ENCODE data around the gene TNFAIP8. TPM values are rescaled to one million over a fixed set of nuclear protein-coding genes. Genes with fewer than 3 reads are reported as not detected.

Gene TNFAIP8
- polyA plus RNA-seq, 1 experiment: 11.3 TPM

DNA sequence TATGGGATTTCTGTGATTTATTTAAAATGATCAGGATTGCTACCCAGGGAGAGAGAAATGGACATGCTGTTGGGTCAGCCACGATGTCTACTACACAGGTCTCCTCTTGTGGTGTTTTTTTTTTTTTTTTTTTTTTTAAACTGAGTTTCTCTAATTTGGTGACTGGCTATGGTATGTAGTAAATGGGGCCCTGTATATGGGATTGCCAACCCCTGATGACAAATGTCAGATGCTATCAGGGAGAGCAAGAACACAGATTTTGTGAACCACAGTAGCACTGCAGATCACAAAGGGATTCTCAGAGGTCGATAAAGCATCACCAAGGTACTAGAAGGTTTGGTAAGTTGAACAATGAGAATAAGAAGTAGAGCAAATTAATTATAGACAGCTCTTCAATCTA is 16.5 kb upstream of the TNFAIP8 start:
- no peaks in the 10 kb centered on the region for H3K27me3 ChIP-seq (ENCODE audit: control insufficient read depth, insufficient read depth, low read length)
- H3K4me3 ChIP-seq (ENCODE audit: low read depth, low read length): no peak overlapping the region
- CTCF ChIA-PET: interaction anchor here (1.0 to 5.1 kb wide), 3 partner anchors 17 to 95 kb away, joined by 3 to 16 read pairs (median 4); partner anchors contain the start of gene TNFAIP8
- POLR2A ChIA-PET: no interaction called here
- no peaks in the 10 kb centered on the region for H3K36me3 ChIP-seq (ENCODE audit: control insufficient read depth, insufficient read depth, low read length)
- DNase-seq (ENCODE audit: low read depth): no peak
- TF ChIP-seq, protein P1, sequence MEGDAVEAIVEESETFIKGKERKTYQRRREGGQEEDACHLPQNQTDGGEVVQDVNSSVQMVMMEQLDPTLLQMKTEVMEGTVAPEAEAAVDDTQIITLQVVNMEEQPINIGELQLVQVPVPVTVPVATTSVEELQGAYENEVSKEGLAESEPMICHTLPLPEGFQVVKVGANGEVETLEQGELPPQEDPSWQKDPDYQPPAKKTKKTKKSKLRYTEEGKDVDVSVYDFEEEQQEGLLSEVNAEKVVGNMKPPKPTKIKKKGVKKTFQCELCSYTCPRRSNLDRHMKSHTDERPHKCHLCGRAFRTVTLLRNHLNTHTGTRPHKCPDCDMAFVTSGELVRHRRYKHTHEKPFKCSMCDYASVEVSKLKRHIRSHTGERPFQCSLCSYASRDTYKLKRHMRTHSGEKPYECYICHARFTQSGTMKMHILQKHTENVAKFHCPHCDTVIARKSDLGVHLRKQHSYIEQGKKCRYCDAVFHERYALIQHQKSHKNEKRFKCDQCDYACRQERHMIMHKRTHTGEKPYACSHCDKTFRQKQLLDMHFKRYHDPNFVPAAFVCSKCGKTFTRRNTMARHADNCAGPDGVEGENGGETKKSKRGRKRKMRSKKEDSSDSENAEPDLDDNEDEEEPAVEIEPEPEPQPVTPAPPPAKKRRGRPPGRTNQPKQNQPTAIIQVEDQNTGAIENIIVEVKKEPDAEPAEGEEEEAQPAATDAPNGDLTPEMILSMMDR (IDR thresholded peaks at IDR 0.05; ENCODE audit: insufficient read depth, low read depth, low read length): no peak

DNA sequence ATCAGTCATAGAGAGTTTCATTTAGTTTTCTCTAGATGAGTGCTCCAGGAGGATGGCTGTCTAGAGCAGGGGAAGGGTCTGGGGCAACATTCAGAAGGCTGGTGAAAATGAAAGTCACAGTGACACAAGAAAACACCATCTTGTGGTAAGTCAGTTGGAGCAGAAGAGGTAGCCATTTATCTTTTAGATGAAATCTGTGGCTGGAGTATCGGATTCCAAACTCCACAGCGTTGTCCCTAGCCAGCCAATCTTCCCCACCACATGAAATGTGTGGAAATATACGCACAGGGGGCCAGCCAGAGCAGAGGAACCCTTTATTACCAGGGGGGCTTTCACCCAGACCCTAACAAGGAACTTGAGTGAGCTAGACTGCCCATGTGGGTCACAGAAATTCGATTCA is 15.9 kb upstream of the TNFAIP8 start:
- TF ChIP-seq, protein P1 (IDR thresholded peaks at IDR 0.05; ENCODE audit: insufficient read depth, low read depth, low read length): no peak
- CTCF ChIA-PET: interaction anchor here (1.2 kb wide), 1 partner anchor 31 kb away, joined by 3 read pairs; no protein-coding TSS in a partner anchor
- POLR2A ChIA-PET: no interaction called here
- Histone ChIP-seq H3K36me3 (ENCODE audit: control insufficient read depth, insufficient read depth, low read length) (no peaks in the 10 kb centered on the region), H3K27me3 (ENCODE audit: control insufficient read depth, insufficient read depth, low read length) (no peaks in the 10 kb centered on the region), H3K4me3 (ENCODE audit: low read depth, low read length) (no peak overlapping the region)
- DNase-seq (ENCODE audit: low read depth): no peak

- H3K36me3 ChIP-seq (ENCODE audit: control insufficient read depth, insufficient read depth, low read length): no peaks in the 10 kb centered on the region
- CTCF ChIA-PET: interaction anchor here (0.6 to 1.1 kb wide), 3 partner anchors 19 to 353 kb away, joined by 3 to 4 read pairs (median 3); no protein-coding TSS in a partner anchor
- TF ChIP-seq, protein P1 (IDR thresholded peaks at IDR 0.05; ENCODE audit: insufficient read depth, low read depth, low read length): no peak
- no peak for DNase-seq (ENCODE audit: low read depth)
- POLR2A ChIA-PET: no interaction called here
- no peaks in the 10 kb centered on the region for H3K27me3 ChIP-seq (ENCODE audit: control insufficient read depth, insufficient read depth, low read length)
- no peak overlapping the region for H3K4me3 ChIP-seq (ENCODE audit: low read depth, low read length)
These were observed 15.1 kb upstream of the TNFAIP8 start for GRCh38 chr5:119340597-119341218.

- CTCF ChIA-PET: interaction anchor here (0.6 to 3.4 kb wide), 4 partner anchors 20 to 354 kb away, joined by 3 to 8 read pairs (median 4); no protein-coding TSS in a partner anchor
- TF ChIP-seq, protein P1 (IDR thresholded peaks at IDR 0.05; ENCODE audit: insufficient read depth, low read depth, low read length): no peak
These were observed 14.1 kb upstream of the TNFAIP8 start for GRCh38 chr5:119341452-119342349.

GRCh38 chr5:119342406-119342805 is 13.4 kb upstream of the TNFAIP8 start:
- no peak for DNase-seq (ENCODE audit: low read depth)
- H3K4me3 ChIP-seq (ENCODE audit: low read depth, low read length): no peak overlapping the region
- TF ChIP-seq, protein P1 (IDR thresholded peaks at IDR 0.05; ENCODE audit: insufficient read depth, low read depth, low read length): no peak
- no peaks in the 10 kb centered on the region for H3K36me3 ChIP-seq (ENCODE audit: control insufficient read depth, insufficient read depth, low read length)
- ChIA-PET POLR2A (no interaction called here), CTCF (interaction anchor here (3.4 kb wide), 1 partner anchor 70 kb away, joined by 8 read pairs; no protein-coding TSS in a partner anchor)
- H3K27me3 ChIP-seq (ENCODE audit: control insufficient read depth, insufficient read depth, low read length): no peaks in the 10 kb centered on the region

More at GRCh38 chr5:119341452-119342349, 14.1 kb upstream of the TNFAIP8 start:
- Histone ChIP-seq H3K36me3 (ENCODE audit: control insufficient read depth, insufficient read depth, low read length) (no peaks in the 10 kb centered on the region), H3K27me3 (ENCODE audit: control insufficient read depth, insufficient read depth, low read length) (no peaks in the 10 kb centered on the region), H3K4me3 (ENCODE audit: low read depth, low read length) (no peak overlapping the region)
- POLR2A ChIA-PET: no interaction called here
- DNase-seq (ENCODE audit: low read depth): no peak
